ENCODE measurements around the gene DMD. TPM values are rescaled to one million over a fixed set of nuclear protein-coding genes. Genes with fewer than 3 reads are reported as not detected.

Gene DMD
- total and polyA plus RNA-seq, 4 experiments from 2014 or later, result 0.18 to 0.55 (median 0.19) TPM; not detected in 1

DNA sequence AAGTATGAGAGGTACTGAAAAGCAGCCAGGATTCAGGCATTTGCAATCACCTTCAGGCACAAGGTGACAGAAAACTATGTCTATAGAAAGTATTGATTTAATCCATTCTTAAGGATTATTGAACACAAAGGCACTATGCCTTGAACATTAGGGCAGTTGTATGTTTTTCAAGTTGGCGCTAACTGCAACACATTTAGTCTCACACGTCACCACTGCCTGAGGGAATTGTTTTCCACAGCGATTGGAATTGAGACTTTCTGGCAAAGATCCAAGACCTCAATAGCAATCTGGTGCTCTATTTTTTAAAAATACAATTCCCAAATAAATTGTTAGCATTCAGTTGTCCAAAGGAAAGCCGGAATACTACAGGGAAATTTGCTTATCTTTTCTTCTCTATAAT lies 2086.8 kb downstream of the DMD start:
- no peaks in the 10 kb centered on the region for H3K27me3 Mint-ChIP-seq
- H3K36me3 Mint-ChIP-seq, result no peaks in the 10 kb centered on the region
- Histone ChIP-seq H3K36me3 (ENCODE audit: insufficient read depth, low read length) (no peaks in the 10 kb centered on the region), H3K4me3 (ENCODE audit: low read length in 2 of 2) (no peak overlapping the region), H3K4me1 (ENCODE audit: insufficient read depth, low read length) (no peaks in the 10 kb centered on the region), H3K27me3 (ENCODE audit: insufficient read depth, low read length) (no peaks in the 10 kb centered on the region), H3K9me3 (ENCODE audit: control insufficient read depth in 1 of 2, low read length in 2 of 2) (no peaks in the 10 kb centered on the region), H3K27ac (ENCODE audit: low read depth, low read length) (no peak overlapping the region)
- no peak for DNase-seq
- H3K4me1 Mint-ChIP-seq, result no peaks in the 10 kb centered on the region
- H3K27ac Mint-ChIP-seq, result no peak overlapping the region
- intact Hi-C loops (cut with micrococcal nuclease), result no loop called here
- H3K9me3 Mint-ChIP-seq, result peaks cover 0 to 3% (median 0%) of the 10 kb centered on the region in 8 donors
- POLR2A ChIA-PET (ENCODE audit: partially characterized antibody), result no interaction called here
- no peak overlapping the region for H3K4me3 Mint-ChIP-seq
- CTCF ChIA-PET (ENCODE audit: partially characterized antibody), result no interaction called here

DNA sequence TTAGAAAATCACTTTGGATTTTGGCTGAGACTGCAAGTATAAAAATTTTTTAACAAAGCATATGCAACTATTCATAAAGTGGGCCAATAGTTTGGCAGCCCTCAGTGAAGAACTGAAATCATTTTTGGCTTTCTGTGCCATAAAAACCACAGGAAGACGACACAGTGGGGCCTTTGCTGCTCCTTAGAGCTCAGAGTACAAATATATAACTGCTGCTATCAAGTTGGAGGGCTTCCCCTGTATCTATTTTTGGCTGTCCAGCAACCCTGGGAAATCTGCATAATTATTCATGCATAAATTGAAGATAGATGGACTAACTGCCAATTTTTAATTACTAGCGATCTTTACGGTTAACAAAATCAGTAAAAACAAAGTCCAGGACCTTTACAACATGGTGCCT lies 2088.0 kb downstream of the DMD start:
- H3K9me3 Mint-ChIP-seq, result peaks cover 0 to 3% (median 0%) of the 10 kb centered on the region in 8 donors
- ChIA-PET POLR2A (ENCODE audit: partially characterized antibody) (no interaction called here), CTCF (ENCODE audit: partially characterized antibody) (no interaction called here)

DNA sequence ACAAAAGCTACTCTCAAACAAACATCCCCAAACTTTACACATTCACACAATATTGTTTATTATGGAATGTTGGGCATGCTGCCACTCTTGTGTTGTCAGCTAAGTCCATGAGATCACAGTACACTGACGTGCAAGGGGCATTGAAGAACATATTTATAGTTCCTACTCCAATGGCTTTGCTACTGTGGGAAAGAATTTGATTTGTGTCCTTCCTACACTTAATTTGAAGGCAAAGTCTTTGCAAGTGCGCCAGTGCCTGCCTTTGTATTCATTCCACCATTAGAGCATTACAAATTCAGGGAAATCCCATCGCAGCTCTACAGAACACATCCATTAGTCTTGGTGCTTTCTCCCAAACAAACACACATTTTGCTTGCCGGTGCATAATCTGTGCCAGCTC lies 2094.1 kb downstream of the DMD start:
- Mint-ChIP-seq H3K36me3 (no peaks in the 10 kb centered on the region), H3K27ac (no peak overlapping the region), H3K27me3 (no peaks in the 10 kb centered on the region), H3K4me3 (no peak overlapping the region), H3K9me3 (peaks cover 0 to 4% (median 0%) of the 10 kb centered on the region in 8 donors), H3K4me1 (no peaks in the 10 kb centered on the region)
- ChIA-PET CTCF (ENCODE audit: partially characterized antibody) (no interaction called here), POLR2A (ENCODE audit: partially characterized antibody) (no interaction called here)
- Histone ChIP-seq H3K4me3 (ENCODE audit: low read length in 2 of 2) (no peak overlapping the region), H3K36me3 (ENCODE audit: insufficient read depth, low read length) (no peaks in the 10 kb centered on the region), H3K27ac (ENCODE audit: low read depth, low read length) (no peak overlapping the region), H3K27me3 (ENCODE audit: insufficient read depth, low read length) (no peaks in the 10 kb centered on the region), H3K9me3 (ENCODE audit: control insufficient read depth in 1 of 2, low read length in 2 of 2) (no peaks in the 10 kb centered on the region), H3K4me1 (ENCODE audit: insufficient read depth, low read length) (no peaks in the 10 kb centered on the region)
- intact Hi-C loops (cut with micrococcal nuclease), result no loop called here
- DNase-seq, result no peak

More for the DNA sequence above, 2088.0 kb downstream of the DMD start:
- no peaks in the 10 kb centered on the region for H3K4me1 ChIP-seq (ENCODE audit: insufficient read depth, low read length)
- H3K27ac Mint-ChIP-seq, result no peak overlapping the region
- H3K27me3 ChIP-seq (ENCODE audit: insufficient read depth, low read length), result no peaks in the 10 kb centered on the region
- no peak for DNase-seq
- H3K36me3 ChIP-seq (ENCODE audit: insufficient read depth, low read length), result no peaks in the 10 kb centered on the region
- no peak overlapping the region for H3K4me3 Mint-ChIP-seq
- H3K9me3 ChIP-seq (ENCODE audit: control insufficient read depth in 1 of 2, low read length in 2 of 2), result no peaks in the 10 kb centered on the region
- H3K36me3 Mint-ChIP-seq, result no peaks in the 10 kb centered on the region
- H3K4me1 Mint-ChIP-seq, result no peaks in the 10 kb centered on the region
- intact Hi-C loops (cut with micrococcal nuclease), result no loop called here
- H3K27me3 Mint-ChIP-seq, result no peaks in the 10 kb centered on the region
- H3K4me3 ChIP-seq (ENCODE audit: low read length in 2 of 2), result no peak overlapping the region
- no peak overlapping the region for H3K27ac ChIP-seq (ENCODE audit: low read depth, low read length)

DNA sequence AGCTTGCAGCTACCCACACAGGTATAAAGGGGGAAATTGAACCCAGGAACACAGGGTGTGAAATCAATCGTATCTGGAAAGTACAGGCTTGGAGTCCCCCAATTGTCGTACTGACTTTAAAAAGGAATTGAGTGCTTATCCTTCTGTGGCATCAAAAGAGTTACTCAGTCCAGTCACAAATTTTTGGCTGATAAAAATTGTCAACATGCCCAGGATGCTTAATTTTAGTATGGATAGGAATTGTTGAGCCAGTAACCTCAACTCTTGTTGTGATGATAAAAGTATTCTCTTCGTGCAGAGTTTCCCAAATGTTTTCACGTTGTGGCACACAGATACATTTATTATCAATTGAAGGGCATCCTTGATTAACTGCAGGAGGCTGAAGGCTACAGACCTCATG lies 2096.0 kb downstream of the DMD start:
- H3K9me3 Mint-ChIP-seq, result peaks cover 0 to 4% (median 0%) of the 10 kb centered on the region in 8 donors
- no peak overlapping the region for H3K4me3 Mint-ChIP-seq
- no peak overlapping the region for H3K27ac Mint-ChIP-seq

GRCh38 chrX:31114858-31115257 lies 2096.5 kb downstream of the DMD start:
- H3K9me3 Mint-ChIP-seq, result peaks cover 0 to 4% (median 0%) of the 10 kb centered on the region in 8 donors
- H3K9me3 ChIP-seq (ENCODE audit: control insufficient read depth in 1 of 2, low read length in 2 of 2), result no peaks in the 10 kb centered on the region
- H3K4me3 ChIP-seq (ENCODE audit: low read length in 2 of 2), result no peak overlapping the region
- CTCF ChIA-PET (ENCODE audit: partially characterized antibody), result no interaction called here
- H3K27me3 ChIP-seq (ENCODE audit: insufficient read depth, low read length), result no peaks in the 10 kb centered on the region
- H3K27ac ChIP-seq (ENCODE audit: low read depth, low read length), result no peak overlapping the region
- POLR2A ChIA-PET (ENCODE audit: partially characterized antibody), result no interaction called here
- DNase-seq, result no peak
- intact Hi-C loops (cut with micrococcal nuclease), result no loop called here
- H3K4me1 ChIP-seq (ENCODE audit: insufficient read depth, low read length), result no peaks in the 10 kb centered on the region
- H3K27ac Mint-ChIP-seq, result no peak overlapping the region
- no peaks in the 10 kb centered on the region for H3K36me3 ChIP-seq (ENCODE audit: insufficient read depth, low read length)
- H3K4me1 Mint-ChIP-seq, result no peaks in the 10 kb centered on the region
- no peaks in the 10 kb centered on the region for H3K36me3 Mint-ChIP-seq
- H3K27me3 Mint-ChIP-seq, result no peaks in the 10 kb centered on the region
- no peak overlapping the region for H3K4me3 Mint-ChIP-seq

More for the DNA sequence above, 2096.0 kb downstream of the DMD start:
- POLR2A ChIA-PET (ENCODE audit: partially characterized antibody), result no interaction called here
- intact Hi-C loops (cut with micrococcal nuclease), result no loop called here
- no peaks in the 10 kb centered on the region for H3K4me1 Mint-ChIP-seq
- Histone ChIP-seq H3K27ac (ENCODE audit: low read depth, low read length) (no peak overlapping the region), H3K9me3 (ENCODE audit: control insufficient read depth in 1 of 2, low read length in 2 of 2) (no peaks in the 10 kb centered on the region), H3K27me3 (ENCODE audit: insufficient read depth, low read length) (no peaks in the 10 kb centered on the region), H3K4me1 (ENCODE audit: insufficient read depth, low read length) (no peaks in the 10 kb centered on the region), H3K4me3 (ENCODE audit: low read length in 2 of 2) (no peak overlapping the region), H3K36me3 (ENCODE audit: insufficient read depth, low read length) (no peaks in the 10 kb centered on the region)
- no peaks in the 10 kb centered on the region for H3K27me3 Mint-ChIP-seq
- DNase-seq, result no peak
- CTCF ChIA-PET (ENCODE audit: partially characterized antibody), result no interaction called here
- H3K36me3 Mint-ChIP-seq, result no peaks in the 10 kb centered on the region

GRCh38 chrX:31112226-31112999 lies 2098.9 kb downstream of the DMD start:
- no peak for DNase-seq
- H3K9me3 ChIP-seq (ENCODE audit: control insufficient read depth in 1 of 2, low read length in 2 of 2), result no peaks in the 10 kb centered on the region
- H3K9me3 Mint-ChIP-seq, result peaks cover 0 to 4% (median 0%) of the 10 kb centered on the region in 8 donors
- H3K4me1 ChIP-seq (ENCODE audit: insufficient read depth, low read length), result no peaks in the 10 kb centered on the region
- no peak overlapping the region for H3K27ac Mint-ChIP-seq
- ChIA-PET POLR2A (ENCODE audit: partially characterized antibody) (no interaction called here), CTCF (ENCODE audit: partially characterized antibody) (no interaction called here)
- H3K27me3 Mint-ChIP-seq, result no peaks in the 10 kb centered on the region
- H3K36me3 ChIP-seq (ENCODE audit: insufficient read depth, low read length), result no peaks in the 10 kb centered on the region
- no peak overlapping the region for H3K4me3 ChIP-seq (ENCODE audit: low read length in 2 of 2)
- intact Hi-C loops (cut with micrococcal nuclease), result no loop called here
- no peak overlapping the region for H3K4me3 Mint-ChIP-seq
- H3K36me3 Mint-ChIP-seq, result no peaks in the 10 kb centered on the region
- no peak overlapping the region for H3K27ac ChIP-seq (ENCODE audit: low read depth, low read length)
- H3K27me3 ChIP-seq (ENCODE audit: insufficient read depth, low read length), result no peaks in the 10 kb centered on the region
- no peaks in the 10 kb centered on the region for H3K4me1 Mint-ChIP-seq

- Mint-ChIP-seq H3K27me3 (no peaks in the 10 kb centered on the region), H3K4me3 (no peak overlapping the region), H3K27ac (no peak overlapping the region), H3K4me1 (no peaks in the 10 kb centered on the region), H3K36me3 (no peaks in the 10 kb centered on the region), H3K9me3 (peaks cover 0 to 4% (median 0%) of the 10 kb centered on the region in 8 donors)
- Histone ChIP-seq H3K4me3 (ENCODE audit: low read length in 2 of 2) (no peak overlapping the region), H3K27ac (ENCODE audit: low read depth, low read length) (no peak overlapping the region), H3K9me3 (ENCODE audit: control insufficient read depth in 1 of 2, low read length in 2 of 2) (no peaks in the 10 kb centered on the region), H3K27me3 (ENCODE audit: insufficient read depth, low read length) (no peaks in the 10 kb centered on the region), H3K36me3 (ENCODE audit: insufficient read depth, low read length) (no peaks in the 10 kb centered on the region), H3K4me1 (ENCODE audit: insufficient read depth, low read length) (no peaks in the 10 kb centered on the region)
- DNase-seq, result no peak
- intact Hi-C loops (cut with micrococcal nuclease), result no loop called here
- ChIA-PET POLR2A (ENCODE audit: partially characterized antibody) (no interaction called here), CTCF (ENCODE audit: partially characterized antibody) (no interaction called here)
Measured at GRCh38 chrX:31110657-31111056, 2100.7 kb downstream of the DMD start.
